Prostate gland (tissue), 2 donors: ENCODE results near the gene RDH16.

Experiments used
- POLR2AphosphoS5 ChIP-seq: sonication (generic); formaldehyde crosslinking; IDR thresholded peaks from one replicate; pipeline ENCODE4 v1.6.1; 2017; ENCODE audit warnings: antibody characterized with exemption
- TF ChIP-seq, protein P1 (sequence below), 4 experiments: fragments of 200-600 bp in 2 of 4; fragments of 450-650 bp in 2 of 4; sonication (generic) in 2 of 4; IDR thresholded peaks; 1 replicate in 3 of 4; 2 replicates in 1 of 4; pipeline ENCODE4 v1.5.1; 2016 to 2019; ENCODE audit warnings: antibody characterized with exemption in 4 of 4, mild to moderate bottlenecking in 2 of 4, moderate library complexity in 2 of 4

DNA sequence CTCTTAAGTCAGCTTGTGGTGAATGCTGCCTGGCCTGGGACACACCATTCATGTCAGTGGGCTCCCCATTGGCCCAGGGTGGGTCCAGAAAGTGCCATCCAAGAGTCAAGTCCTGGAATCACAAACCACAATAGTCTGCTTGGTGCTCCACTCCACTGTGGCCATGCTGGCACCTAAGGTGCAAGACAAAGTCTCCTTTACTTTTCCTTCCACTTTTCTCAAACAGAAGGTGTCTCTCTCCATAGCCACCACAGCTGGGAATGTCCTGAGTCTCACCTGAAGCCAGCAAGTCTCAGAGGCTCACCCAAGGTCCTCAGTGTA is 9.0 kb downstream of the RDH16 start:
- TF ChIP-seq, protein P1, sequence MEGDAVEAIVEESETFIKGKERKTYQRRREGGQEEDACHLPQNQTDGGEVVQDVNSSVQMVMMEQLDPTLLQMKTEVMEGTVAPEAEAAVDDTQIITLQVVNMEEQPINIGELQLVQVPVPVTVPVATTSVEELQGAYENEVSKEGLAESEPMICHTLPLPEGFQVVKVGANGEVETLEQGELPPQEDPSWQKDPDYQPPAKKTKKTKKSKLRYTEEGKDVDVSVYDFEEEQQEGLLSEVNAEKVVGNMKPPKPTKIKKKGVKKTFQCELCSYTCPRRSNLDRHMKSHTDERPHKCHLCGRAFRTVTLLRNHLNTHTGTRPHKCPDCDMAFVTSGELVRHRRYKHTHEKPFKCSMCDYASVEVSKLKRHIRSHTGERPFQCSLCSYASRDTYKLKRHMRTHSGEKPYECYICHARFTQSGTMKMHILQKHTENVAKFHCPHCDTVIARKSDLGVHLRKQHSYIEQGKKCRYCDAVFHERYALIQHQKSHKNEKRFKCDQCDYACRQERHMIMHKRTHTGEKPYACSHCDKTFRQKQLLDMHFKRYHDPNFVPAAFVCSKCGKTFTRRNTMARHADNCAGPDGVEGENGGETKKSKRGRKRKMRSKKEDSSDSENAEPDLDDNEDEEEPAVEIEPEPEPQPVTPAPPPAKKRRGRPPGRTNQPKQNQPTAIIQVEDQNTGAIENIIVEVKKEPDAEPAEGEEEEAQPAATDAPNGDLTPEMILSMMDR (IDR thresholded peaks at IDR 0.05), result no peak
- no peak for TF ChIP-seq POLR2AphosphoS5
